ENCODE measurements around the gene SCN8A. TPM values are rescaled to one million over a fixed set of nuclear protein-coding genes. Genes with fewer than 3 reads are reported as not detected.

The SCN8A gene
- total RNA-seq, 1 donor from 2014 or later: 15.2 TPM

GRCh38 chr12:51832354-51833107 is 241.5 kb downstream of the SCN8A start:
- DNase-seq (ENCODE audit: low spot score): no peak

GRCh38 chr12:51833448-51834227 is 242.6 kb downstream of the SCN8A start:
- no peak for DNase-seq (ENCODE audit: low spot score)

- no peak for DNase-seq (ENCODE audit: low spot score)
Measured at GRCh38 chr12:51834411-51834810, 243.4 kb downstream of the SCN8A start.

- DNase-seq (ENCODE audit: low spot score): no peak
Measured at GRCh38 chr12:51836041-51836826, 245.2 kb downstream of the SCN8A start.

- no peak for DNase-seq (ENCODE audit: low spot score)
Measured at GRCh38 chr12:51836827-51837173, 245.8 kb downstream of the SCN8A start.

- no peak for DNase-seq (ENCODE audit: low spot score)
Measured at GRCh38 chr12:51837286-51837685, 246.3 kb downstream of the SCN8A start.

- no peak for DNase-seq (ENCODE audit: low spot score)
Measured at GRCh38 chr12:51838036-51838435, 247.0 kb downstream of the SCN8A start.

GRCh38 chr12:51838762-51839161 is 247.7 kb downstream of the SCN8A start:
- DNase-seq (ENCODE audit: low spot score): no peak

GRCh38 chr12:51839310-51839947 is 248.4 kb downstream of the SCN8A start:
- no peak for DNase-seq (ENCODE audit: low spot score)

- no peak for DNase-seq (ENCODE audit: low spot score)
Measured at GRCh38 chr12:51840966-51841365, 249.9 kb downstream of the SCN8A start.

- DNase-seq (ENCODE audit: low spot score): no peak
Measured at GRCh38 chr12:51841727-51842126, 250.7 kb downstream of the SCN8A start.

- no peak for DNase-seq (ENCODE audit: low spot score)
Measured at GRCh38 chr12:51844854-51845253, 253.8 kb downstream of the SCN8A start.

- DNase-seq (ENCODE audit: low spot score): no peak
Measured at GRCh38 chr12:51845482-51845881, 254.4 kb downstream of the SCN8A start.

GRCh38 chr12:51846271-51846691 is 255.2 kb downstream of the SCN8A start:
- DNase-seq (ENCODE audit: low spot score): no peak

- DNase-seq (ENCODE audit: low spot score): peak; percentile 29
Measured at GRCh38 chr12:51846911-51847642, 256.0 kb downstream of the SCN8A start.

- DNase-seq (ENCODE audit: low spot score): no peak
Measured at GRCh38 chr12:51847643-51848325, 256.8 kb downstream of the SCN8A start.

GRCh38 chr12:51848326-51848727 is 257.3 kb downstream of the SCN8A start, which contains the start of gene FIGNL2:
Gene FIGNL2 (minus strand): TSS chr12:51848718. CDS start chr12:51822413, 26,305 bp downstream.
- no peak for DNase-seq (ENCODE audit: low spot score)

- DNase-seq (ENCODE audit: low spot score): no peak
Measured at GRCh38 chr12:51848841-51849735, 258.1 kb downstream of the SCN8A start.

All from mucosa of gallbladder (tissue), 1 donor.